Smooth muscle cell (in vitro differentiated cells): ENCODE measurements around the gene THBS2. TPM values are rescaled to one million over a fixed set of nuclear protein-coding genes. Genes with fewer than 3 reads are reported as not detected.
A peak's percentile ranks its signal among the peaks of the same experiment; 100 is the strongest.

Source experiments
- DNase-seq: peaks from one replicate; lab custom pipeline; 2025; ENCODE audit not compliant: unreplicated experiment; lab: John Stamatoyannopoulos, UW
- H2AFZ ChIP-seq: fragments of 200-600 bp; sonication (generic); 2 replicates; pipeline ENCODE4 v1.6.0; 2016; ENCODE audit warnings: antibody characterized with exemption, low read depth, mild to moderate bottlenecking
- H3F3A ChIP-seq: fragments of 200-600 bp; sonication (generic); 2 replicates; pipeline ENCODE4 v1.6.0; 2017; ENCODE audit warnings: antibody characterized with exemption, low read depth
- H3K27ac ChIP-seq: fragments of 200-600 bp; sonication (generic); 2 replicates; pipeline ENCODE4 v1.5.1; 2016; ENCODE audit warnings: low read depth, mild to moderate bottlenecking
- H3K27me3 ChIP-seq: fragments of 200-600 bp; sonication (generic); 2 replicates; pipeline ENCODE4 v1.6.1; 2016; ENCODE audit warnings: low read depth, mild to moderate bottlenecking
- H3K36me3 ChIP-seq: fragments of 200-600 bp; sonication (generic); 2 replicates; pipeline ENCODE4 v1.5.1; 2016; ENCODE audit warnings: low read depth
- H3K4me1 ChIP-seq: fragments of 200-600 bp; sonication (generic); 2 replicates; pipeline ENCODE4 v1.5.1; 2016; ENCODE audit warnings: low read depth
- H3K4me2 ChIP-seq: fragments of 200-600 bp; sonication (generic); 2 replicates; pipeline ENCODE4 v1.6.0; 2016; ENCODE audit warnings: mild to moderate bottlenecking
- H3K4me3 ChIP-seq: fragments of 200-600 bp; sonication (generic); 2 replicates; pipeline ENCODE4 v1.5.1; 2016; ENCODE audit warnings: mild to moderate bottlenecking
- H3K79me2 ChIP-seq: fragments of 200-600 bp; sonication (generic); 2 replicates; pipeline ENCODE4 v1.6.0; 2016; ENCODE audit warnings: low read depth, mild to moderate bottlenecking
- H3K9ac ChIP-seq: fragments of 200-600 bp; sonication (generic); 2 replicates; pipeline ENCODE4 v1.6.0; 2016; ENCODE audit warnings: low read depth
- H3K9me3 ChIP-seq: fragments of 200-600 bp; sonication (generic); replicated peaks from 2 replicates; pipeline ENCODE4 v1.5.1; 2016; ENCODE audit warnings: low read depth
- H4K20me1 ChIP-seq: fragments of 200-600 bp; sonication (generic); 2 replicates; pipeline ENCODE4 v1.6.0; 2016; ENCODE audit warnings: low read depth
- WGBS: methylation state at CpG from one replicate; pipeline ENCODE4 v1.1.7; 2016; ENCODE audit warnings: low lambda C conversion rate; 5-methylcytosine and 5-hydroxymethylcytosine counted together
- polyA plus RNA-seq: library from polyadenylated mRNA; unstranded; fragments of >200 nt; fragmentation: Nextera tagmentation; extraction: Ambion mirVana; gene quantifications from 2 replicates; pipeline ENCODE4 v1.2.1, GENCODE V29; 2016
- total RNA-seq: library from RNA; depleted of rRNA; stranded (reverse); fragments of >200 nt; gene quantifications from 2 replicates; pipeline ENCODE4 v1.2.3, GENCODE V29; 2014
- TF ChIP-seq, protein P1 (sequence below): fragments of 200-600 bp; sonication (generic); IDR thresholded peaks from 2 replicates; pipeline ENCODE4 v1.5.1; 2017; ENCODE audit warnings: borderline replicate concordance, mild to moderate bottlenecking, antibody characterized with exemption; ENCODE audit not compliant: insufficient read depth, poor library complexity, severe bottlenecking

THBS2 gene
- total and polyA plus RNA-seq, 2 experiments from 2014 or later: 10.1 to 13.9 TPM

DNA sequence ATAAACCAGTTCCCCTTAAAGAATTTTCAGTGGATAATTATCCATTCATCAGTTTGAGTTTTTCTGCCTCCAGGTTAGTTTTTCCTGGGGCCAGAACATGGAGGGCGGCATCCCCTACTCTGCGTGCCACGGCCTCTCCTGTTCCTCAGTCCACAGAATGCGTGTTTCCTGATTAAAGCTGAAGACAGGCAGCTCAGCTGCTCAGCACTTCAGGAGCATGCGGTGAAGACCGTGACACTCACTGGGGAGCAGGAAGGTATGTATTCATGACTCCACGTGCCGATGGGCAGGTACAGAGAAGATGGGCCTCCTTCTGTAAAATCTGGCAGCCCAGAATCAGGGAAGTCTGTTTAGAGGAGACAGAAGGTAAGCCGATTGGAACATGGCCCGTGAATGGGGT lies 2.0 kb upstream of the THBS2 start:
- H2AFZ ChIP-seq: no peak overlapping the region
- no peaks in the 10 kb centered on the region for H4K20me1 ChIP-seq
- TF ChIP-seq, protein P1, sequence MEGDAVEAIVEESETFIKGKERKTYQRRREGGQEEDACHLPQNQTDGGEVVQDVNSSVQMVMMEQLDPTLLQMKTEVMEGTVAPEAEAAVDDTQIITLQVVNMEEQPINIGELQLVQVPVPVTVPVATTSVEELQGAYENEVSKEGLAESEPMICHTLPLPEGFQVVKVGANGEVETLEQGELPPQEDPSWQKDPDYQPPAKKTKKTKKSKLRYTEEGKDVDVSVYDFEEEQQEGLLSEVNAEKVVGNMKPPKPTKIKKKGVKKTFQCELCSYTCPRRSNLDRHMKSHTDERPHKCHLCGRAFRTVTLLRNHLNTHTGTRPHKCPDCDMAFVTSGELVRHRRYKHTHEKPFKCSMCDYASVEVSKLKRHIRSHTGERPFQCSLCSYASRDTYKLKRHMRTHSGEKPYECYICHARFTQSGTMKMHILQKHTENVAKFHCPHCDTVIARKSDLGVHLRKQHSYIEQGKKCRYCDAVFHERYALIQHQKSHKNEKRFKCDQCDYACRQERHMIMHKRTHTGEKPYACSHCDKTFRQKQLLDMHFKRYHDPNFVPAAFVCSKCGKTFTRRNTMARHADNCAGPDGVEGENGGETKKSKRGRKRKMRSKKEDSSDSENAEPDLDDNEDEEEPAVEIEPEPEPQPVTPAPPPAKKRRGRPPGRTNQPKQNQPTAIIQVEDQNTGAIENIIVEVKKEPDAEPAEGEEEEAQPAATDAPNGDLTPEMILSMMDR: no peak
- no peaks in the 10 kb centered on the region for H3K9me3 ChIP-seq
- no peak overlapping the region for H3K4me2 ChIP-seq
- H3K27me3 ChIP-seq: peaks cover 35% of the 10 kb centered on the region
- H3K4me1 ChIP-seq: peaks cover 16% of the 10 kb centered on the region
- no peak for DNase-seq
- no peak overlapping the region for H3K27ac ChIP-seq
- 92% methylated on average over 10 of the region's 10 CpGs for WGBS
- no peaks in the 10 kb centered on the region for H3F3A ChIP-seq
- no peak overlapping the region for H3K9ac ChIP-seq
- H3K36me3 ChIP-seq: no peaks in the 10 kb centered on the region
- H3K79me2 ChIP-seq: no peaks in the 10 kb centered on the region
- no peak overlapping the region for H3K4me3 ChIP-seq

DNA sequence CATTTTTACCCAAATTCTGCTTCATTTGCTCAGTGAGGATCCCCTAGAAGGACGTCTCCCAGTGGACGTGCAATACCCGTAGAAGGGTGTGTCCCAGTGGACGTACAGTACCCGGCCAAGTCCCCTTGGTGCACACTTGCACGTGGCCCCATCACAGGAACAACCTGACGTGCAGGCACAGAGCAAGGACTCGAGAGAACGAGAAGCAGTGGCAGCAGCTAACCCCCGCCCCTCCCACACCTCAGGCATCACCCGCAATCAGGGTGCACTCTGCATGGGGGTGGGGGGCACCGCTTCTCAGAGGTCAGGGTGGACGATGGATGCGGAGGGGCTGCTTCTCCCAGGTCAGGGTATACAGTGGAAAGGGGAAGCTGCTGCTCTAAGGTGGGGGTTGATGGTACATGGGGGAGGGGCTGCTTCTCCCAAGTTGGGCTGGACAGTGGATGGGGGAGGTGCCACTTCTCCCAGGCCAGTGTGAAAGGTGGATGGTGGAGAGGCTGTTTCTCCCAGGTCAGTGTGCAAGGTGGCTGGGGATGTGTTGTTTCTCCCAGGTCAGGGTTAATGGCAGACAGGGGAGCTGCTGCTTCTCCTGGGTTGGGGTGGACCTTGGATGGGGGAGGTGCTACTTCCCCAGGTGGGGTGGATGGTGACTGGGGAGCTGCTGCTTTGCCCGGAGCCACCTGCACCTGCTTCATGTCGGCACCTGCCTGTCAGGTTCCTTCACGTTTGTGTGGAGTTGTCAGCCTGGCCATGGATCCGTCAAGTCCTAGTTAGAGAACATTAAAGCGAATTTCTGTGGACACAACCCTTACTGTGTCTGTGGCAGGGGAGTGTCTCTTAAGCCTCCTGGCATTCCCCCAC lies 1.0 kb upstream of the THBS2 start:
- H3K9me3 ChIP-seq: no peaks in the 10 kb centered on the region
- H3K9ac ChIP-seq: no peak overlapping the region
- TF ChIP-seq, protein P1: no peak
- no peak for DNase-seq
- H3K4me2 ChIP-seq: peak overlapping the region; percentile 87
- H3K27ac ChIP-seq: no peak overlapping the region
- H2AFZ ChIP-seq: no peak overlapping the region
- H3K4me3 ChIP-seq: no peak overlapping the region
- peaks cover 16% of the 10 kb centered on the region for H3K4me1 ChIP-seq
- peaks cover 35% of the 10 kb centered on the region for H3K27me3 ChIP-seq
- H3F3A ChIP-seq: no peaks in the 10 kb centered on the region
- H3K36me3 ChIP-seq: no peaks in the 10 kb centered on the region
- WGBS: 68% methylated on average over 19 of the region's 19 CpGs
- no peaks in the 10 kb centered on the region for H4K20me1 ChIP-seq
- H3K79me2 ChIP-seq: no peaks in the 10 kb centered on the region

DNA sequence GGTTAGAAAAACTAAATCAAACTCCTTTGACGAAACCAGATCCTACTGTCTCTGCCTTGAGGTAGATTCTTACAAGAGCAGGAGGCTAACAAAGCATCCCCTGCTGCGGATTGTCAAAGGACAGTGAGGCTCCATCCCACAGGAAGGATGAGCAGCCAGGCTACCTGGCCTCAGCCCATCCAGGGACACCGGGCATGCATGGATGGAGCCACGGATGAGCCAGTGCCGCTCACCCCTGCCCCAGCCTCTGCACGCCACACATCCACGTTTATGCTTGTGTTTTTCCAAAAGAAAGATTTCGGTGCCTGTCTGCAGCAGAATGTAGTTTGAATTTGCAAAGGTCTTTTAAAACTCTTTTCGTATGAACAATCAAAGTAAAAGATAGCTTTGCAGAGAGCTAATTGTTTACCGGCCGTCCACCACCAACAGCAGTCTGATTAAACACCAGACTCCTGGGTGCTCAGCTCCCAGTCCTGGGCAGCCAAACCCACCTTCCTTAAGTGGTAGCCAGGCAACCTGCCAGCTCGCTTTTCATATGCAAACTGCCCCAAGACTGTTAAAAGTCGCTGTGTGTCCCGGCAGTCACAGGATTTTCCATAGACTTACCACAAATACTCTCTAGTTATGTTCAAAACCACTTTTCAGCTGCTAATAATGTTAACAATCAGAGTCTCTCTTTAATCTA lies 999 bp downstream of the THBS2 start:
- Histone ChIP-seq H3K4me1 (peaks cover 16% of the 10 kb centered on the region), H3K4me2 (peak overlapping the region; percentile 87), H3K4me3 (peak overlapping the region; percentile 42), H4K20me1 (no peaks in the 10 kb centered on the region), H3F3A (no peaks in the 10 kb centered on the region), H3K27me3 (peaks cover 35% of the 10 kb centered on the region), H3K9me3 (no peaks in the 10 kb centered on the region), H2AFZ (peak overlapping the region; percentile 65), H3K9ac (no peak overlapping the region), H3K27ac (no peak overlapping the region), H3K79me2 (no peaks in the 10 kb centered on the region), H3K36me3 (no peaks in the 10 kb centered on the region)
- TF ChIP-seq, protein P1: no peak
- no peak for DNase-seq
- WGBS: 11% methylated on average over 14 of the region's 14 CpGs
